GM19193 (cell line): ENCODE measurements around the gene HOXB1.

Experiments
- POLR2A ChIP-seq: IDR thresholded peaks from 4 replicates; pipeline ENCODE4 v1.6.1; 2011; ENCODE audit not compliant: insufficient read depth, insufficient read length; ENCODE audit errors: extremely low read depth

Gene HOXB1

GRCh38 chr17:48552466-48553189 lies 21.8 kb upstream of the HOXB1 start:
- TF ChIP-seq POLR2A: no peak

DNA sequence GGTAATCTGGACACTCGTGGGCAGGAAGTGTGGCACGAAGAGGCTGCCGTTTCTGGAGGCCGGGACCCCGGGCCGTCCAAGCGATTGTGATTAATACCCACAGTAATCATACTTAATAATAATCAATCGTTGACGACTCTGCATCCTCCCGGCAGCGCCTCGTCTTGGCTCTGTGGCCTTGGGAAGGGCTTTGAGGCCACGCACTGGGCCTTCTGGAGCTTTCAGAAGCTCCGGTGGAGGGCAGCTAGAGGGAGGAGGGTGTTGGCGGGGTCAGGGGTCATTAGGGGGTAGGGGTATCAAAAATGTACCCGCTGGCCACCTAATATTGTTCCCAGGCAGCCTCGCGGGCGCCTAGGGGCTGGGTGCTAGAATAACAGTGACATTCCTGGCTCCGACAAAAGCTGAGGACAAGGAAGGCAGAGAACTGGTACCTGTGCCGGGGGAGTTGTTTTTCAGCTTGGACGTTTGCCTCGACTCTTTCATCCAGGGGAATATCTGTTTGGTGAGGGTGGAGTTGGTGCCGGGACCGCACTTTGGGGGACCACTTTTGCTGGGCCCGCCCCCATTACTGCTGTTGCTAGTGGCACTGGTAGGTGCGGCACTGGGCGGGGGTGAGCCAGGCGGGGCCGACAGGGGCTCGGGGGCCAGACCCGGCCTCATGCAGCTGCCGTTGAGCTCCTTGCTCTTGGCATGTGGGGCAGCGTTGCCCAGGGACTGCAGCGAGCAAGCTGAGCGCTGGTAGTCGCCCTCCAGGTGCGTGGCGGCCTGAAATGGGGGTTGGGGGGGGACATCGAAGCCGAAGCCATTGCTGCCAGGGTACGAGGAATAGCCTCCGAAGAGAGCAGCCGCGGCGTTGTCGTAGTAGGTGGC lies 21.0 kb upstream of the HOXB1 start:
- TF ChIP-seq POLR2A: no peak

DNA sequence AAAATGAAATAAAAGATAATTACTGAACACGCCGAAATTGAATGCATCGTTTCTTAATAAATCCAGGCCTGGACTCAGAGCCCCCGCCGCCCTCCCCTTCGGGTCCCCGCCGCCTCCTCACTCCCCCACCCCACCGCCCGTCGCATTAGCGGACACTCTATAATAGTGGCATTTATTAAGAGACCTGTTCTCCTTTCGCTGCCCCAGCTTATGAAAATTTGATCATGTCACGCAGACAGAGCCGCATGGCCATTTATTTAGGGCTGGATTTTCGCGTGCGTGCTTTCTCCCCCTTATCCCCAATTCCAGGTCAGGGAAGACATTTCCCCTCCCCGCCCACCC lies 20.4 kb upstream of the HOXB1 start:
- no peak for TF ChIP-seq POLR2A

DNA sequence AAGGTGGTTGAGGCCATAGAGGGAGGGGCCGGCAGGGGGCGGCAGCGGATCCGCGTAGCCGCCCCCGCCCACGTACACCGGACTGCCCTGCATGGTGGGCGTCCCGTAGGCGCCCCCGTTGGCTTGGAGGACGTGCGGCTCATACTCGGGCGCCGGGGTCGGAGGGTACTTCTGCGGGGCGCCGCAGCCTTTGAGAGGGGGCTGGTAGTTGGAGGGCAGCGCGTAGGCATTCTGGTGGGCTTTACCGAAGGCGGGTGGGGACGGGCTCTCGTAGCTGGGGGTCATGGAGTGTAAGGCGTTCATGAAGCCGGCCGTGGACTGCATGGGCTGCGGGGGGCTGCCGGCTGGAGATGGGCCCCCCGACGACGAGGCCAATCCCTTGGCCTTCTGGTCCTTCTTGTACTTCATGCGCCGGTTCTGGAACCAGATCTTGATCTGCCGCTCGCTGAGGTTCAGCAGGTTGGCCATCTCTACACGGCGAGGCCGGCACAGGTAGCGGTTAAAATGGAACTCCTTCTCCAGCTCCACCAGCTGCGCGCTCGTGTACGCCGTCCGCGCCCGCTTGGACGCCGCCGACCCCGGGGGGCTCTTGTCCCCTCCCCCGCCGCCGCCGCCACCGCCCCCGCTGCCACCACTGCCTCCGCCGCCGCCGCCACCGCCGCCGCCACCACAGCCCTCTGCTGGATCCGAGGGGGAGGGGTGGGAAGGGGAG lies 19.8 kb upstream of the HOXB1 start:
- no peak for TF ChIP-seq POLR2A

GRCh38 chr17:48549914-48550501 lies 19.2 kb upstream of the HOXB1 start:
- no peak for TF ChIP-seq POLR2A

DNA sequence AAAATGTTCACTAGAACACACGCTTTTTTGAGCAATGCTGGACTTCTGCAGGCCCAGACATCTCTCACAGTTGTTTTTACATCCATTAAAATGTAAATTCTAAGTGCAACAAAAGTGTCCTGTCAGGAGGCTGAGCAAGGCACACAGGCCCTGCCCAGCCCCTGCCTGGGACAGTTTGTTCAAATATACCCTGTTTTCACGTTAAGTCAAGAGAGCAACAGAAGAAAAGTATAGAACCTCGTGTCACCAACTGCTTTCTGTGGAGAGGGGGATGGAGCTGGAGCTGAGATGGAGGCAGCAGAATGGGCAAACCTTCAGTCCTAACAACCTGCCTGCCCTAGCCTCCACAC lies 18.4 kb upstream of the HOXB1 start:
- no peak for TF ChIP-seq POLR2A

- TF ChIP-seq POLR2A: no peak
Observed at GRCh38 chr17:48548523-48549280, 17.9 kb upstream of the HOXB1 start.

GRCh38 chr17:48547808-48548522 lies 17.2 kb upstream of the HOXB1 start:
- no peak for TF ChIP-seq POLR2A

DNA sequence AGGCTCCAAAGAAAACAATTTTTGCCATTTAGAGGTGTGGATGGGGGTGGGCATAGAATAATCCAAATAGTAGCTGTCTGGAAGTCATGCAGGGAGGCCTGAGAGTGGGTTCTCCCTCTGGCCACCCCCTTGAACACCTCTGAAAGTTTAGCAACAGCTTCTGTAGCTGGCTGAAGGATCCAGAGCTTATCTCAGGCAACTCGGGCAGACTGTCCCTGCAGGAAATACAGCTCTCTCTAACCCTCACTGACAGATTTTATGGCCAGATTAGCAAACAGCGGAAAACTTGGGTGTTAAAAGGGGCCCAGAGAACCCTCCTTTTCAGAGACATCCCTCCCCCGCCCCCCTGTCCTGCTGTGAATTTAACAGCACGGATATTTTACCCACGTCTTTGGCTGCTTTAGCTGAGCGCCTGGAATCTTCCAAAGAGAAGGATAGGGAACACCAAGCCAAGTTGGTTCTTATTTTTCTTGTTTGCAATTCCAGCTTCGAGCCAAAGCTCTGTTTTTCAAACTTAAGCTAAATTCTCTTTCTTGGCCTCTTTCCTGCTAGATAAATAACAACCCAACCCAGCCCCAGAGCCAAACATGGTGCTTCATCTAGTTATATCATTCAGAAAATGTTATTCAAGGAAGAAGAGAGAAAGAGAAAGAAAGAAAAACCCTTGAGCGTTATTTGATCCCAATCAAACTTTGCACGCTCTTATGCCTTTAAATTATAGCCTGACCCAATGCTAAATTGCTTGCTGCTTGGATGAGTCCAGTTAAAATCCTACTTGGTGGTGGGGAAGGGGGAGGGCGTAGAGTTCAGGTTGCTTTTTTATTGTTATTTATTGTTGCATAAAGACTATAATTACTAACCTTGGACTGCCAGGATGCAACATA lies 16.4 kb upstream of the HOXB1 start:
- TF ChIP-seq POLR2A: no peak

DNA sequence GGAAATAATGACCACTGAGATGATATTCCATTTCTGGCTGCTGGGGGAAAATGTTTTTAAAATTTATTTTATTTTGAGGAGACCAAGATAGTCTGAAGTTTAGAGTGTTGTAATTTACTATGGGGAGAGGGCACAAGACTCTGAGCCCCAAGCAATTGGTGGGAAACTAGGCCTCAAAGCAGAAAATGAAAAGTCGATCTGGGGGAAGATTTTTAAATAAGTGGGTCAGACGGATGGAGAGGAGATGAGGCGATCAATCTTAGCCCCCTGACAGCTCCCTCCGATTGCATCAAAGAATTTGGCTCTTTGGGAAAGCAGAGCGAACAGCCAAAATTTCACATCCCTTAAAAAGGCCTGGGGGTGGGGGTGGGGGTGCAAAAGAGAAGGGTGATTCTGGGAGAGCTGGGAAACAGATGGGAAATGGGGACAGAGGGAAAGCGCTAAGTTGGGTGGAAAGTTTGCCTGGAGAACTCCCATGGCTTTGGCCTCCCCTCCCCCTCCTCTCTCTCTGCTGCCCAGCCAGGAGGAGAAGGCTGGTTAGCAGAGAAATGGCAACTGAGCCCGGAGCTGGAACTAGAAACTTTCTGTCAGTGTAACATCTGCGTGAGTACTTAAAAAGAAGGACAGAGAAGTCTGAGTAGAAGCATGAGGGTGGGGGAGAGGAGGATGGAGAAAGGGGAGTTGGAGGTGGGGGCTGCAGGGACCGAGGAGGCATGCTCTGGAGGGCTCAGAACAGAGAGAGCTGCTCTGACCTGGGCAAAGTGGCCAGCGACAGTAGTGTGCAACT lies 15.5 kb upstream of the HOXB1 start:
- TF ChIP-seq POLR2A: no peak

GRCh38 chr17:48545539-48545938 lies 14.7 kb upstream of the HOXB1 start:
- TF ChIP-seq POLR2A: no peak

- no peak for TF ChIP-seq POLR2A
Observed at GRCh38 chr17:48545022-48545375, 14.2 kb upstream of the HOXB1 start, which contains the start of gene HOXB2. Gene HOXB2, minus strand, starts transcription at chr17:48545109. Its CDS starts 198 bp downstream, at chr17:48544911.
